ENCODE results near the gene RFTN1. TPM values are rescaled to one million over a fixed set of nuclear protein-coding genes. Genes with fewer than 3 reads are reported as not detected.

The RFTN1 gene
- total and polyA plus RNA-seq, 2 of the 8 experiments (the other 6 are each of a cell fraction or from before 2014, with no cell fraction given): 4.6 to 6.7 TPM

GRCh38 chr3:16487511-16488175 is 25.9 kb downstream of the RFTN1 start (continued):
- no peak for TF ChIP-seq E2F6 (IDR thresholded peaks at IDR 0.05)
- TF ChIP-seq MAFK (IDR thresholded peaks at IDR 0.05; ENCODE audit: low read depth, low read length): no peak
- TF ChIP-seq USF2 (IDR thresholded peaks at IDR 0.05; ENCODE audit: low read length): no peak
- TF ChIP-seq RNF2 (IDR thresholded peaks at IDR 0.05; ENCODE audit: borderline replicate concordance, low read depth, low read length, missing control alignments, poor library complexity, severe bottlenecking): no peak
- no peak for TF ChIP-seq GTF2F1 (IDR thresholded peaks at IDR 0.05; ENCODE audit: borderline replicate concordance, low read depth, low read length)

Measured in H1 (cell line).